Measurements from ENCODE around the gene SLC48A1.
"Not testable (repeated sequence)": the region's sequence is repeated elsewhere in the genome, so short reads cannot be mapped to it uniquely, and the experiment has no call there.

DNA sequence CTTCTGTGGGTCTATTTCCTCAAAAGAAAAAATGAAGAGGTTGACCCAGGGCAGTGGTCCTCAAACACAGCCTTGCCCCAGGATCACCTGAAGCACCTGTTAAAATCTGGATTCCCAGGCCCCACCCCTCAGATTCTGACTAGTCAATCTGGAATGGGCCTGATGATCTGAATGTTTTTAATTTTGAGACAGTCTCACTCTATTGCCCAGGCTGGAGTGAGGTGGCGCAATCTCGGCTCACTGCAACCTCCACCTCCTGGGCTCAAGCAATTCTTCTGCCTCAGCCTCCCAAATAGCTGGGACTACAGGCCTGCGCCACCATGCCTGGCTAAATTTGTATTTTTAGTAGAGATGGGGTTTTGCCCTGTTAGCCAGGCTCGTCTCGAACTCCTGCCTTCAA is 42.4 kb downstream of the SLC48A1 start:
- TF ChIP-seq, protein P1, sequence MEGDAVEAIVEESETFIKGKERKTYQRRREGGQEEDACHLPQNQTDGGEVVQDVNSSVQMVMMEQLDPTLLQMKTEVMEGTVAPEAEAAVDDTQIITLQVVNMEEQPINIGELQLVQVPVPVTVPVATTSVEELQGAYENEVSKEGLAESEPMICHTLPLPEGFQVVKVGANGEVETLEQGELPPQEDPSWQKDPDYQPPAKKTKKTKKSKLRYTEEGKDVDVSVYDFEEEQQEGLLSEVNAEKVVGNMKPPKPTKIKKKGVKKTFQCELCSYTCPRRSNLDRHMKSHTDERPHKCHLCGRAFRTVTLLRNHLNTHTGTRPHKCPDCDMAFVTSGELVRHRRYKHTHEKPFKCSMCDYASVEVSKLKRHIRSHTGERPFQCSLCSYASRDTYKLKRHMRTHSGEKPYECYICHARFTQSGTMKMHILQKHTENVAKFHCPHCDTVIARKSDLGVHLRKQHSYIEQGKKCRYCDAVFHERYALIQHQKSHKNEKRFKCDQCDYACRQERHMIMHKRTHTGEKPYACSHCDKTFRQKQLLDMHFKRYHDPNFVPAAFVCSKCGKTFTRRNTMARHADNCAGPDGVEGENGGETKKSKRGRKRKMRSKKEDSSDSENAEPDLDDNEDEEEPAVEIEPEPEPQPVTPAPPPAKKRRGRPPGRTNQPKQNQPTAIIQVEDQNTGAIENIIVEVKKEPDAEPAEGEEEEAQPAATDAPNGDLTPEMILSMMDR (IDR thresholded peaks at IDR 0.05), result not testable (repeated sequence)
- not testable (repeated sequence) for TF ChIP-seq POLR2A (IDR thresholded peaks at IDR 0.05)
